H54 (cell line): Measurements from ENCODE around the gene DBN1.
A peak's percentile ranks its signal among the peaks of the same experiment; 100 is the strongest.

ENCODE experiments used
- DNase-seq: peaks from one replicate; pipeline ENCODE4 v3.0.0; 2011; ENCODE audit warnings: low spot score, mixed read lengths; ENCODE audit not compliant: insufficient read length
- FAIRE-seq: peaks from 3 replicates; lab custom pipeline; 2011; peaks lifted over from hg19 to GRCh38; lab: Jason Lieb, UNC
- POLR2A ChIP-seq: IDR thresholded peaks from 2 replicates; pipeline ENCODE4 v1.6.1; 2011; ENCODE audit warnings: low read depth, mild to moderate bottlenecking, low read length

The DBN1 gene

GRCh38 chr5:177466861-177467260 is 6.6 kb downstream of the DBN1 start:
- FAIRE-seq (no peak), DNase-seq (no peak)
- TF ChIP-seq POLR2A = no peak

GRCh38 chr5:177465044-177465443 is 8.4 kb downstream of the DBN1 start:
- TF ChIP-seq POLR2A = no peak

GRCh38 chr5:177462021-177462670 is 11.3 kb downstream of the DBN1 start:
- TF ChIP-seq POLR2A = no peak
- FAIRE-seq (no peak), DNase-seq (no peak)

More at GRCh38 chr5:177465044-177465443, 8.4 kb downstream of the DBN1 start:
- no peak for FAIRE-seq
- no peak for DNase-seq

GRCh38 chr5:177459819-177460628 is 13.4 kb downstream of the DBN1 start:
- DNase-seq (no peak), FAIRE-seq (no peak)
- TF ChIP-seq POLR2A = no peak

GRCh38 chr5:177459357-177459756 is 14.1 kb downstream of the DBN1 start:
- no peak for TF ChIP-seq POLR2A
- FAIRE-seq (no peak), DNase-seq (no peak)

DNA sequence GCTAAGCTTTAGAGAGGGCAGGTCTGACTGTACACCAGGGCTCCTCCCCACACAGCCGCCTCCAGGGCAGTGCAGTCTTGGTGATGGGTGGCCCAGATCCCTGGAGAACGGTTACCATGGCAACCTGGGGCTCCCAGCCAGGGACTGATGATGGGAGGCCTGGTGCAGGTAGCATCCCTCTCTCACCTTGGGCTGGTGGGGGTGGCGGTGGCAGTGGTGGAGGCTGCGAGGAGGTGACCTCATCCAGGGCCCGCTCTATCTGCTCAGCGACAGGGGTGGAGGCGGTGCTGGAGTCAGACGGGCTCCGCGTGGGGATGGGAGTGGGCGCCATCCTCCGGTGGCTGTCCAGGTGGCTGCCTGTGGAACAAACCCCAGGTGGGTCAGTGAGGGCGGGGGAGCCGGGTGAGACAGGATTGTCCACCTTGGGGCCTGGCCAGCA is 14.5 kb downstream of the DBN1 start:
- no peak for TF ChIP-seq POLR2A
- DNase-seq (peak; percentile 74), FAIRE-seq (no peak)

- TF ChIP-seq POLR2A = no peak
- DNase-seq (no peak), FAIRE-seq (no peak)
Observed at GRCh38 chr5:177457852-177458681, 15.4 kb downstream of the DBN1 start.

DNA sequence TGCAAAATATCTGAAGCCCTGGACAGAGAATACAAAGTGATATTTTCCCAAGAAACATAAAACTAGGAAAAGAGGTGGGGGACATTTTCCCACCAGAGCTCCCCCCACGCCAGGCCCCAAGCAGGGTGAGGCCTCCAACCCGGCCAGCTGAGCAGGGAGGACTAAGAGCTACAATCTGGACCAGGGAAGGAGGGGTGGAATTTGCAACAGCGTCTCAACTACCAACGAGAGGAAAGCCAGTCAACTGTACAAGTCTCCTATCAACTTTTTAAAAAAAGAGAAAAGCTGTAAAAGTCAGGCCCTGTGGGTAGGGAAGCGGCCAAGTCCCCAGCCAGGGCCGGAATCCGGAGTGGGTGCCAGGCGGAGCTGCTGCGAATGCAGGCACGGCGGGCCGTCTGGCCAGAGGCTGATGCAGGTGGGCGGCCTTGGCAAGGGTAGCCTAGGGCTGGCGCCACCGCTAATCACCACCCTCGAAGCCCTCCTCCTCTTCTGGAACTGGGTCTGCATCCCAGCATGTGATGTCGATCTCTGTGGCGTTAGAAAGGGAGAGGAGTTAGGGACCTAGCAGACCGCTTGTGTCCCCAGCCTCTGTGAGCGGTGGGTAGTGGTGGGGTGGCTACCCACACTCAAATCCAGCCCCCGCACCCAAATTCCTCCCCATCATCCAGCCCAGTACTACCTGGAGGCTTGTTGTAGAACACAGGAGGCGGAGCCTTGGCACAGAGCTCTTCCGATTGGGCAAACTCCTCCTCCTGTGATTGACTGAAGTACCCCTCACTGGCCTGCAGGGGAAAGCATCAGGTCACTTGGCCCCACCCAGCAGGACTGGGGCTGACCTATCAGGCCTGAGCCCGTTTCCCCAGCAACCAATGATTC is 16.2 kb downstream of the DBN1 start:
- DNase-seq (peak; percentile 100), FAIRE-seq (peak; percentile 91)
- no peak for TF ChIP-seq POLR2A

GRCh38 chr5:177456591-177456964 is 16.9 kb downstream of the DBN1 start:
- no peak for TF ChIP-seq POLR2A
- DNase-seq = no peak
- FAIRE-seq = no peak

GRCh38 chr5:177455661-177456590 is 17.5 kb downstream of the DBN1 start:
- DNase-seq (peak; percentile 97), FAIRE-seq (no peak)
- TF ChIP-seq POLR2A = no peak

GRCh38 chr5:177455036-177455660 is 18.3 kb downstream of the DBN1 start:
- DNase-seq = no peak
- FAIRE-seq = no peak
- TF ChIP-seq POLR2A = no peak
